Measurements from ENCODE around the gene PKHD1.

PKHD1 gene

DNA sequence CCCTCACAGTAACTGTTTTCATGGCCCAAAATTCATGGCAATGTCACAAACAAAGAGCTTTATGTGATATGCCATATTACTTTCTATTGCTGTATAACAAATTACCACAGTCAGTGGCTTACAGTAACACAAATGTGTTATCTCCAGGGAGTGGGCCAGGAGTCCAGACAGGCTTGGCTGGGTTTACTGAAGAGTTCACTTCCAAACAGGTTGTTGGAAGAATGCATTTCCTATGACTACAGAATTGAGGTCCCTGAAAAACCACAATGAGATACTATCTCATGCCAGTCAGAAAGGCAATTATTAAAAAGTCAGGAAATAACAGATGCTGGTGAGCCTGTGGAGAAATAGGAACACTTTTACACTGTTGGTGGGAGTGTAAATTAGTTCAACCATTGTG, 431.9 kb downstream of the PKHD1 start:
- no peaks in the 10 kb centered on the region for H3K9me3 ChIP-seq (ENCODE audit: severe bottlenecking)
- no peaks in the 10 kb centered on the region for H3K27me3 ChIP-seq (ENCODE audit: insufficient read depth, poor library complexity, severe bottlenecking)
- ATAC-seq (ENCODE audit: low read depth) (peak; percentile 82), DNase-seq (ENCODE audit: low spot score) (no peak)
- H3K36me3 ChIP-seq (ENCODE audit: low read depth) = no peaks in the 10 kb centered on the region
- H3K4me1 ChIP-seq (ENCODE audit: insufficient read depth, poor library complexity, severe bottlenecking) = peaks cover 15% of the 10 kb centered on the region
- TF ChIP-seq, protein P1, sequence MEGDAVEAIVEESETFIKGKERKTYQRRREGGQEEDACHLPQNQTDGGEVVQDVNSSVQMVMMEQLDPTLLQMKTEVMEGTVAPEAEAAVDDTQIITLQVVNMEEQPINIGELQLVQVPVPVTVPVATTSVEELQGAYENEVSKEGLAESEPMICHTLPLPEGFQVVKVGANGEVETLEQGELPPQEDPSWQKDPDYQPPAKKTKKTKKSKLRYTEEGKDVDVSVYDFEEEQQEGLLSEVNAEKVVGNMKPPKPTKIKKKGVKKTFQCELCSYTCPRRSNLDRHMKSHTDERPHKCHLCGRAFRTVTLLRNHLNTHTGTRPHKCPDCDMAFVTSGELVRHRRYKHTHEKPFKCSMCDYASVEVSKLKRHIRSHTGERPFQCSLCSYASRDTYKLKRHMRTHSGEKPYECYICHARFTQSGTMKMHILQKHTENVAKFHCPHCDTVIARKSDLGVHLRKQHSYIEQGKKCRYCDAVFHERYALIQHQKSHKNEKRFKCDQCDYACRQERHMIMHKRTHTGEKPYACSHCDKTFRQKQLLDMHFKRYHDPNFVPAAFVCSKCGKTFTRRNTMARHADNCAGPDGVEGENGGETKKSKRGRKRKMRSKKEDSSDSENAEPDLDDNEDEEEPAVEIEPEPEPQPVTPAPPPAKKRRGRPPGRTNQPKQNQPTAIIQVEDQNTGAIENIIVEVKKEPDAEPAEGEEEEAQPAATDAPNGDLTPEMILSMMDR (IDR thresholded peaks at IDR 0.05; ENCODE audit: poor library complexity, severe bottlenecking) = no peak
- H3K27ac ChIP-seq (ENCODE audit: poor library complexity, severe bottlenecking) = peak overlapping the region; percentile 35
- no peak overlapping the region for H3K4me3 ChIP-seq (ENCODE audit: severe bottlenecking)

DNA sequence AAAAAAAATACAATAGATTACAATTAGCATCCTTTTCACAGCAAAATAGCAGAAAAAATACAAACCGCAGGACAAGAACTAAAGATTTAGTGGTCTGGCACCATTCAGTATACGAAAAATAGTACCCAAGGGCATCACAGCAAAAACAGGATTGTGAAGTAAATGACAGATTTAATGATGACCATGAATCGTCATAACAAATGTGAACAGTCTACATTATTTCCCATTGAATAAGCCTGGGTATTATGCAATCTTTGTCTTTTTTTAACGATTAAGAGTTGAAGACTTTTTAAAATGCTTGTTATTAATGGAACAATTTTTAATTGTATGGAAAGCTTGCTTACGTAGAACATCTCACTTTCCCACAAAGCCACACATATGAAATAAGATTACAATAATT, 432.8 kb downstream of the PKHD1 start:
- ATAC-seq (ENCODE audit: low read depth) = peak; percentile 81
- Histone ChIP-seq H3K27me3 (ENCODE audit: insufficient read depth, poor library complexity, severe bottlenecking) (no peaks in the 10 kb centered on the region), H3K4me3 (ENCODE audit: severe bottlenecking) (no peak overlapping the region), H3K9me3 (ENCODE audit: severe bottlenecking) (no peaks in the 10 kb centered on the region), H3K36me3 (ENCODE audit: low read depth) (no peaks in the 10 kb centered on the region), H3K4me1 (ENCODE audit: insufficient read depth, poor library complexity, severe bottlenecking) (peaks cover 15% of the 10 kb centered on the region), H3K27ac (ENCODE audit: poor library complexity, severe bottlenecking) (peak overlapping the region; percentile 35)
- DNase-seq (ENCODE audit: low spot score) = no peak
- TF ChIP-seq, protein P1 (IDR thresholded peaks at IDR 0.05; ENCODE audit: poor library complexity, severe bottlenecking) = no peak

DNA sequence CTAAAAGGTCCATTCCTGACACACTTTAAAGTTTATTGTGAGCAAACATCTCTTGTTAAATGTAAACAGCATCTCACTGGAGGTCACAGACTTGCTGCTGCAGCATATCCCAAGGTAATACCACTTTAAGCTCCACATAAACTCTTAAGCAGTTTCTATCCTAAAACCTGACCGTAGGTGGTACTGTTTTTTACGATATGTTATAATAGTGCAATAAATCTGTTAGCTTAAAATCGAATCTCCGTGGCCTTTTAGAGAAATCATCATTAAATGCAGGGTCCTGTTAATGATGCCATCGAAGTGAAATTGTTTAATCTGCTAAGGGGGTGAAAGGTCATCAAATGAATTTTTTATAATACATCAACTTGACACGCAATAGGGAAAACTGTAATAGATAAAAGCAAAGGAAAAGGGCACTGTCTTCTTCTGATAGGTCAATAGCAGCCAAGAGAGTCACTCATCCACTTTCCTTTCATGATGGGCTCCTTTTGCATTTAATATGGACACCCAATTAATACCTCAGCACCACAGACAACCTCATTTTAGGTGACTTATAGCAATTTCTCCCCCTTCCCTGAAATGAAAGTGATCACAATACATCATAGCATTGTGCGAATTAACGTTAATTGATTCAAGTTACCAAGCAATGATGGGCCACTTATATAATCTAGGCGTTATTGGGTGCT, 436.1 kb downstream of the PKHD1 start:
- TF ChIP-seq, protein P1 (IDR thresholded peaks at IDR 0.05; ENCODE audit: poor library complexity, severe bottlenecking) = no peak
- Histone ChIP-seq H3K9me3 (ENCODE audit: severe bottlenecking) (no peaks in the 10 kb centered on the region), H3K27me3 (ENCODE audit: insufficient read depth, poor library complexity, severe bottlenecking) (no peaks in the 10 kb centered on the region), H3K27ac (ENCODE audit: poor library complexity, severe bottlenecking) (no peak overlapping the region), H3K36me3 (ENCODE audit: low read depth) (no peaks in the 10 kb centered on the region), H3K4me3 (ENCODE audit: severe bottlenecking) (no peak overlapping the region), H3K4me1 (ENCODE audit: insufficient read depth, poor library complexity, severe bottlenecking) (peaks cover 25% of the 10 kb centered on the region)
- no peak for DNase-seq (ENCODE audit: low spot score)
- no peak for ATAC-seq (ENCODE audit: low read depth)

DNA sequence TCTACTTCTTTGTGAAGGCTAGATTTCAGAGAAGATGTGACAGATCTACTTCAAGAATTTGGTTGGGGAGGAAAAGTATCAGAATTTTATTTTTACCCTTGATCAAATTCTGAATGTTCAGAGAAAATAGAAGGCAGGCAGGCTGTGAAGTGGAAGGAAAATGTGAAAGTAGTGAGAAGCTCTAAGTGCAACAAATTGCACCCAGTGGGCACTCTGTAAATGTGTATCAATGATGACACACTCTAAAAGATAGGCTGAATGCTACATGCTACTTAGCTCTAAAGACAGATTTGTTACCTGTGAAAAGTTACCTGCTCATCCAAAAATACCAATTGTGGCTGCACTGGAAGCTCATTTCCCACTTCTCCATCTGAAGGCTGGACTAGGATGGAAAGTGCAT, 438.6 kb downstream of the PKHD1 start:
- H3K27ac ChIP-seq (ENCODE audit: poor library complexity, severe bottlenecking) = no peak overlapping the region
- H3K4me1 ChIP-seq (ENCODE audit: insufficient read depth, poor library complexity, severe bottlenecking) = peaks cover 17% of the 10 kb centered on the region
- ATAC-seq (ENCODE audit: low read depth) (no peak), DNase-seq (ENCODE audit: low spot score) (no peak)
- no peaks in the 10 kb centered on the region for H3K9me3 ChIP-seq (ENCODE audit: severe bottlenecking)
- H3K27me3 ChIP-seq (ENCODE audit: insufficient read depth, poor library complexity, severe bottlenecking) = no peaks in the 10 kb centered on the region
- H3K36me3 ChIP-seq (ENCODE audit: low read depth) = no peaks in the 10 kb centered on the region
- no peak overlapping the region for H3K4me3 ChIP-seq (ENCODE audit: severe bottlenecking)
- TF ChIP-seq, protein P1 (IDR thresholded peaks at IDR 0.05; ENCODE audit: poor library complexity, severe bottlenecking) = no peak

DNA sequence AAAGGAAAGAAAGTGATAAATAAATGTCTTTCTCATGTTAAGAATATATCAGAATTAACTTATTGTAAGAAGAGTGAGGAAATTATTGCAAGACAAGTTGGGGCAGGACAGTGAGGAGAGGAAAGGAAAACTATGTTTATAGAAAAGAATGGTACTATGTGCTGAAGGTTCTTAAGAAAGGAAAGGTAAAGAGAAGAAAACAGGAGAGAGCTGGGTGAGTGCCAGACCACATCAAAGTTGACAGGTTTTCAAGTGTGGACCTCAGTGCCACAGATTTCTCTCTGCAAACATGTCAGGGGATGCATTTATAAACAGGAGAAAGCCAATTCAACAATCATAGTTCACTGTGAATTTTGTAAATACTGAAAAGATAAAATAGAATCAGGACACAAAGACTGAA, 439.2 kb downstream of the PKHD1 start:
- Histone ChIP-seq H3K36me3 (ENCODE audit: low read depth) (no peaks in the 10 kb centered on the region), H3K27me3 (ENCODE audit: insufficient read depth, poor library complexity, severe bottlenecking) (no peaks in the 10 kb centered on the region), H3K9me3 (ENCODE audit: severe bottlenecking) (no peaks in the 10 kb centered on the region), H3K4me3 (ENCODE audit: severe bottlenecking) (no peak overlapping the region), H3K27ac (ENCODE audit: poor library complexity, severe bottlenecking) (no peak overlapping the region), H3K4me1 (ENCODE audit: insufficient read depth, poor library complexity, severe bottlenecking) (peaks cover 17% of the 10 kb centered on the region)
- DNase-seq (ENCODE audit: low spot score) = no peak
- TF ChIP-seq, protein P1 (IDR thresholded peaks at IDR 0.05; ENCODE audit: poor library complexity, severe bottlenecking) = no peak
- ATAC-seq (ENCODE audit: low read depth) = peak; percentile 17; the same call in 1 of the 3 replicates
